ENCODE results near the gene NACC1.

NACC1 gene

GRCh38 chr19:13100841-13101589 is 17.0 kb upstream of the NACC1 start:
- no peak for TF ChIP-seq POLR2A (IDR thresholded peaks at IDR 0.05; ENCODE audit: low read depth, low read length)
- DNase-seq (ENCODE audit: insufficient read length, low spot score) (no peak), FAIRE-seq (no peak)

DNA sequence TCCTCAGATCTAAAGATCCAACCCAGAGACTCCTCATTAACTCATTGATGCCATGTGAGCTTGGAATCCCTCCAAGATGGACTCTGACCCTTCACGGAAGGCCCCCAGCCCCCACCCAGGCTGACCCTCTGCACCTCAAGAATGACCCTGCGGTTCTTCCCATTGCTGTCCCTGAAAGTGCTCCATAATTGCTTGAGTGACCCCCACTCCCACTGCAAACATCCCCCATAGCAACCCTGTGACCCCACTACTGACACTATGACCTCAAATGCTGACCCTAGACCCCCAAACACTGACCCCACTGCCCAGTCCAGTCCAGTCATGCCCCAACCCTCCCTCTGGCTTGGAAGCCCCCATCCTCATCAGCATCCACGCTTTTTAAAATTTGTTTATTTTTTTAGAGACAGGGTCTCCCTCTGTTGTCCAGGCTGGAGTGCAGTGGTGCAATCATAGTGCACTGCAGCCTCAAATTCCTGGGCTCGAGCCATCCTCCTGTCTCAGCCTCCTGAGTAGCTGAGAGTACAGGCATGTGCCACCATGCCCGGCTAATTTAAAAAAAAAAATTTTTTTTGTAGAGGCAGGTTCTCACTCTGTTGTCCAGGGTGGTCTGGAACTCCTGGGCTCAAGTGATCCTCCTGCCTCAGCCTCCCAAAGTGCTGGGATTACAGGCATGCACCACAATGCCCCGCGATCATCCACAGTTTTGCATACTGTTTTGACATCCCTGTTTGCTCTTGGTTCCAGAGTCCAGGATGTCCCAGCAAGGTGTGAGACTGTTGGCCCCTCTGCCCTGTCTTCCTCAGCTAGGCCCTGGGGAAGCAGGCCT is 16.3 kb upstream of the NACC1 start:
- no peak for TF ChIP-seq POLR2A (IDR thresholded peaks at IDR 0.05; ENCODE audit: low read depth, low read length)
- FAIRE-seq (no peak), DNase-seq (ENCODE audit: insufficient read length, low spot score) (no peak)

- TF ChIP-seq POLR2A (IDR thresholded peaks at IDR 0.05; ENCODE audit: low read depth, low read length), result no peak
- FAIRE-seq, result no peak
- no peak for DNase-seq (ENCODE audit: insufficient read length, low spot score)
Measured at GRCh38 chr19:13102416-13102665, 15.7 kb upstream of the NACC1 start.

GRCh38 chr19:13102666-13103580 is 15.1 kb upstream of the NACC1 start, which contains the start of gene LYL1:
Gene LYL1 (minus strand): TSS chr19:13102858. CDS start chr19:13101171, 1,687 bp downstream.
- DNase-seq (ENCODE audit: insufficient read length, low spot score), result no peak

DNA sequence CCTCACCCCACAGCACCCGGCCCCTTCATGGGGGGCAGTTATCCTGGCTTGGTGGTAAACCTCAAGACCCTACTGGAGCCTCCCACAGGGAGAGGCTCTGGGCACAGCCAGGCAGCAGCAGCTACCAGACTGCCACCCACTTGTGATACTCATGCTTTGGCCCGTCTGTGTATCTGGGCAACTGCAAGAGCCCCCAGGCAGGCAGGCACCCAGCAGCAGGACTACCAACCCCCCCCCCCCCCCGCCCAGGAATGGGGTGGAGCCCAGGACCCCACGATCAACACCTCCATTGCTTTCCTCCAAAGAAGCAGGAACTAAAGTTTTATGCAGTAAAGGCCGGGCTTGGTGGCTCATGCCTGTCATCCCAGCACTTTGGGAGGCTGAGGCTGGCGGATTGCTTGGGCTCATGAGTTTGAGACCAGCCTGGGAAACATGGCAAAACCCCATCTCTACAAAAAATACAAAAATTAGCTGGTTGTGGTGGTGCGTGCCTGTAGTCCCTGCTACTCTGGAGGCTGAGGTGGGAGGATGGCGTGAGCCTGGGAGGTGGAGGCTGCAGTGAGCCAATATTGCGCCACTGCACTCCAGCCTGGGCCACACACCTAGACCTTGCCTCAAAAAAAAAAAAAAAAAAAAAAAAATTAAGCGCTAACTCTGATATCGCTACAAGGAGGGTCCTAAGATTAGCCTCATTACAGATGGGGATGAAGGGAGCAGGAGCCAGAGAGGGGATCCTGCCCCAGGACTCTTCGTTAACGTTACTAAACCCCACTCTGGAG is 14.3 kb upstream of the NACC1 start:
- no peak for TF ChIP-seq POLR2A (IDR thresholded peaks at IDR 0.05; ENCODE audit: low read depth, low read length)
- DNase-seq (ENCODE audit: insufficient read length, low spot score) (no peak), FAIRE-seq (no peak)

More at GRCh38 chr19:13102666-13103580, 15.1 kb upstream of the NACC1 start, which contains the start of gene LYL1:
- no peak for FAIRE-seq
- no peak for TF ChIP-seq POLR2A (IDR thresholded peaks at IDR 0.05; ENCODE audit: low read depth, low read length)

DNA sequence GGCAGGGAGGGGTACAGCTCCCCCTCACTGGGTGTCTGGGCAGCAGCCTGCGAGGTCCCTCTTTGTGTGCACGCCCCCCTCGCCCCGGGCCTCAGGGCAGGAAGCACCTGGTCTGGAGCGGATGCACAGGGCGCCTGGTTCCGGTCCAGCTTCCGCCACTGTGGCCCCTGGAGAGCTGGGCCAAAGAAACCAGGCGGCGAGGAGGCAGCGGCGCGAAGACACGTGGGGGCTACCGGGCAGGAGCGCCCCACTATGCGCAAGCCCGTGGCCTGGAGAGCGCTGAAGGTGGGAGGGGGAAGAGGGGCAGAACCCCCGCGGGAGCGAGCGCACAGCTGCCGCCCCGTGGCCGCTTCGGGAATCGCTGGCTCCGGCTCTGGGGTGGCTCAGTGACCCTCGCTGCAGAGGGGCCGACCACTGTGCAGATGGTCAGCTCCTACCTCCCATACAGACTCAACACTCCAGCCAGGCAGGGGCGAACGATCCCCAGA is 13.7 kb upstream of the NACC1 start:
- no peak for TF ChIP-seq POLR2A (IDR thresholded peaks at IDR 0.05; ENCODE audit: low read depth, low read length)
- no peak for FAIRE-seq
- DNase-seq (ENCODE audit: insufficient read length, low spot score), result no peak

DNA sequence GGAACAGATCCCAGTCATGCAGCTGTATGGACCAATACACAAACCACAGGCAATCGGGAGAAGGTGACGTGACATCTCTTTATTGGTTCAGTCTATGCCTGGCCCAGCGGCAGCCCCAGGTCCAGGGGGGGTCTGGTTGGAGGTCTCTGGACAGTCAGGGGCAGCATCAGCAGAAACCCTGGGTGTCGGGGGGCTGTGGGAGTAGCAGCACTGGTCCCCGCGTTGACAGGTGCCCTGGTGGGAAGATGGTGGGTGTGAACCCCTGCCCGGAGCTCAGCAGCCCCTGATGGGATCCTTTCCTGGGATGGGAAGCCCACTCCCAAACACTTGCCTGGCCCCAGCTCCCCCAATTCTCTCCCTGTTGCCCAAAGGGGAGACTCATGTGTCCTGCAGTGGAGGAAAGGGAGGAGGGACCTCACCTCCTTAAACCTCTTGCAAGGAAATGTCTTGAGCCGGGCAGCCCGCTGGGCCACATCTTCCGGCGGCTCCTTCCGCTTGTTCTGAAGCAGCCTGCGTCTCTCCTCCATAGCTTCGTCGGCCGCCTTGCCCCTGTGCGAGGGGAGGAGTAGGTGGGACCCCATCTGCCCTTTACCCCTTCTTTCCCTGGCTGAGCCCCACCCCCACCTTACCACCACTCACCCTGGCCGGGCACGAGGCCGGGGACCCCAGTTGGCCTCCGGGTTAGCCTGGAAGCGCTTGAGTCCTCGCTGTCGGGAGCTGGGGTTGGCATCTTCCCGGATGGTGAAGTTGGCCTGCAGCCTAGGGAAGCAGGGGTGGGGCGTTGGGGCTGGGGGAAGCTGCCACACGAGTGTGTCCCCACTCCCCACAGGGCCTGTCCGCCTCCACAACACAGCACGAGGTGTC is 13.0 kb upstream of the NACC1 start:
- TF ChIP-seq POLR2A (IDR thresholded peaks at IDR 0.05; ENCODE audit: low read depth, low read length), result no peak
- FAIRE-seq (no peak), DNase-seq (ENCODE audit: insufficient read length, low spot score) (no peak)

DNA sequence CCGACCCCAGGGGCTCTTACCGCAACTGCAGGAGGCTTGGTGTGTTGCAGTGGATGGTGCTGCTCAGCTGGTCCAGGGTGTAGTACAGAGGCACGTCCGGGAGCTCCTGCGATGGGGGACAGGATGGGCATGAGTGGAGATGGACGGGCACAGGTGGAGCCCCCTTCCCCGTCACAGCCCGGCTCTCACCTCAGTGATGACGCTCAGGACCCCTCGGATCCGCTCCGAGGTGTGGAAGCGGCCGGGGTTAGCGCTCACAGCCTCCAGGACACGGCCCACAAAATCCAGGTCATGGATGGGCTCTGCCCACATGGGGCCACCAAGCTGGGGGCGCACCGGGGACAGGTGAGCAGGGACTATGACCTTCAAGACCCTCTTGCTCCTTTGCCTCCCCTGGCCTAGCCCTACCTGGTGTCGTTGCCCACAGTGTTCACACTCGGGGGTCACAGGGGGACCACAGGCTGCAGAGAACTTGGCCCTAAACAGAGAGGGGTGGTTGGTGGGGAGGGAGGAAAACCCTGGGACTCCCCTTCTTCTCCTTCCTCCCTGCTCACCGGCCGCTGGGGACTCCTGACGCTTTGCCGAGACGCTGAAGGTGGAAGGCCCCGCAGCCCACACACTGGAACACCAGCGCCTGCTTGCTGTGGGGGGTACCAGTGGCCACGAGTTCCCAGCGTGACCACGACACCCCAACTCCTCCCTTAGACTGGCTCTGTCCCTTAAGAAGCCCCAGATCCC is 8.5 kb upstream of the NACC1 start:
- no peak for TF ChIP-seq POLR2A (IDR thresholded peaks at IDR 0.05; ENCODE audit: low read depth, low read length)
- no peak for FAIRE-seq
- no peak for DNase-seq (ENCODE audit: insufficient read length, low spot score)

DNA sequence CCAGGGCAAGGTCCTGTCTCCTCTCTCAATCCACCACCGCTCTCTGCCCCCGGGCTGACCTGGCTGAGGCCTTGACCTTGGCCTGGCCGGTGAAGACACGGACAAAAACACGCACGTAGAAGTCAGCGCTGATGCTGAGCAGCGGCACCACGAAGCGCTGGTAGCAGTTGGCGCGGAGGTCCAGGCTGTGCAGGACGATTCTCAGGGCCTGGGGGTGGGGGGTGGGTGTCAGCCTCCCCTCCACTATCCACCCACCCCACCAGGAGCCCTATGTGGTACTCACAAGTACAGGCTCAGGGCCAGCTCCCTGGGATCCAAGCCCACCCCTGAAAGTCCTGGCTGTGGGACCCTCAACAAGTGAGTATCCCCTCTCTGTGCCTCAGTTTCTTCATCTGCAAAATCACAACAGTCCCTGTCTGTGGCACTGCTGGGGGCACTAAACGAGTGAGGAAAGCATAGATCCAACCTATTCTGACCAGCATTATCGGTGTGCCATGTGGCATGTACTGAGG is 7.9 kb upstream of the NACC1 start:
- TF ChIP-seq POLR2A (IDR thresholded peaks at IDR 0.05; ENCODE audit: low read depth, low read length), result no peak
- no peak for DNase-seq (ENCODE audit: insufficient read length, low spot score)
- no peak for FAIRE-seq

DNA sequence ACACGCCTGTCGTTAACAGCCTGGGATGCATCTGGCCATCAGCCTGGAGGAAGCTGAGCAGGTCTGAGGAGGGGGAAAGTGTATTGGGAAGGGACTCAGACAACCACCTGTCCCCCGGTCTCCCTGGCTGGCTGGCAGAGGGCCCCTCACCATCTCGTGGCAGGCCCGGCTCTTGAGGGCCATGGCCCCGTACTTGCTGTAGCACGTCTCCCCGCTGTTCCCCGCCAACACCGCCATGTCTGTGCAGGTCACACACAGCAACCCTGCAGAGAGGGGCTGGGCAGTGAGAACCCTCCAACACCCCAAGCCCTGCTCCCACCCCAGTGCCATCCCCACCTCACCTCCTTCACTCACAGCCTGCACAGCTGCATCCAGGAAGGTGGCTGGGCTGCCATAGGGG is 5.5 kb upstream of the NACC1 start:
- DNase-seq (ENCODE audit: insufficient read length, low spot score), result no peak
- no peak for FAIRE-seq
- TF ChIP-seq POLR2A (IDR thresholded peaks at IDR 0.05; ENCODE audit: low read depth, low read length), result no peak

- no peak for TF ChIP-seq POLR2A (IDR thresholded peaks at IDR 0.05; ENCODE audit: low read depth, low read length)
- DNase-seq (ENCODE audit: insufficient read length, low spot score) (no peak), FAIRE-seq (no peak)
Measured at GRCh38 chr19:13115936-13116281, 2.2 kb upstream of the NACC1 start.

All from H54 (cell line).